GM23338 (cell line): ENCODE results near the gene IGF2BP2. TPM values are rescaled to one million over a fixed set of nuclear protein-coding genes. Genes with fewer than 3 reads are reported as not detected.

ENCODE experiments used
- ATAC-seq: fragments of 200-7000 bp; cut with Tn5 transposase; 3 replicates; pipeline ENCODE4 v1.9.1; 2020
- DNase-seq: peaks from one replicate; pipeline ENCODE4 v3.0.0-alpha.2; 2015; ENCODE audit warnings: low spot score
- H2AFZ ChIP-seq: fragments of 200-600 bp; sonication (generic); 2 replicates; pipeline ENCODE4 v1.8.0; 2016; ENCODE audit warnings: antibody characterized with exemption, mild to moderate bottlenecking, moderate library complexity
- H3F3A ChIP-seq: fragments of 200-600 bp; sonication (generic); replicated peaks from 2 replicates; pipeline ENCODE4 v1.8.0; 2017; ENCODE audit warnings: antibody characterized with exemption, mixed run types, low read depth
- H3K27ac ChIP-seq: fragments of 200-600 bp; sonication (generic); 2 replicates; pipeline ENCODE4 v1.6.1; 2016; ENCODE audit warnings: low read depth
- H3K27me3 ChIP-seq: fragments of 200-600 bp; sonication (generic); 2 replicates; pipeline ENCODE4 v1.8.0; 2016; ENCODE audit warnings: mild to moderate bottlenecking, mixed run types, moderate library complexity; ENCODE audit not compliant: insufficient read depth
- H3K36me3 ChIP-seq: fragments of 200-600 bp; sonication (generic); 2 replicates; pipeline ENCODE4 v1.8.0; 2016; ENCODE audit warnings: mild to moderate bottlenecking; ENCODE audit not compliant: insufficient read depth
- H3K4me1 ChIP-seq: fragments of 200-600 bp; sonication (generic); 2 replicates; pipeline ENCODE4 v1.8.0; 2016; ENCODE audit warnings: mild to moderate bottlenecking, moderate library complexity; ENCODE audit not compliant: insufficient read depth
- H3K4me2 ChIP-seq: fragments of 200-600 bp; sonication (generic); 2 replicates; pipeline ENCODE4 v1.7.1; 2017; ENCODE audit warnings: mixed run types
- H3K4me3 ChIP-seq: fragments of 200-600 bp; sonication (generic); 2 replicates; pipeline ENCODE4 v1.6.1; 2016; ENCODE audit warnings: mixed run types
- H3K79me2 ChIP-seq: fragments of 200-600 bp; sonication (generic); replicated peaks from 2 replicates; pipeline ENCODE4 v1.8.0; 2017; ENCODE audit warnings: mild to moderate bottlenecking; ENCODE audit not compliant: insufficient read depth
- H3K9me2 ChIP-seq: fragments of 200-600 bp; sonication (generic); 2 replicates; pipeline ENCODE4 v1.8.0; 2017; ENCODE audit not compliant: insufficient read depth
- H4K20me1 ChIP-seq: fragments of 200-600 bp; sonication (generic); replicated peaks from 2 replicates; pipeline ENCODE4 v1.8.0; 2017; ENCODE audit warnings: mild to moderate bottlenecking; ENCODE audit not compliant: insufficient read depth
- H3K27ac Mint-ChIP-seq: 2 replicates; pipeline ENCODE4 v1.8.0; 2020; ENCODE audit warnings: inconsistent platforms, mild to moderate bottlenecking, moderate library complexity, mixed read lengths
- H3K27me3 Mint-ChIP-seq: 3 replicates; pipeline ENCODE4 v1.8.0; 2022; ENCODE audit warnings: low read depth, mild to moderate bottlenecking, moderate library complexity, mixed read lengths, inconsistent platforms; ENCODE audit not compliant: insufficient read depth, poor library complexity
- H3K36me3 Mint-ChIP-seq: 3 replicates; pipeline ENCODE4 v1.8.0; 2021; ENCODE audit warnings: low read depth, mild to moderate bottlenecking, inconsistent platforms, moderate library complexity, mixed read lengths
- H3K4me1 Mint-ChIP-seq: 3 replicates; pipeline ENCODE4 v1.8.0; 2020; ENCODE audit warnings: mild to moderate bottlenecking, inconsistent platforms, mixed read lengths
- H3K4me3 Mint-ChIP-seq: 3 replicates; pipeline ENCODE4 v1.8.0; 2021; ENCODE audit warnings: moderate library complexity, mild to moderate bottlenecking, inconsistent platforms, mixed read lengths
- H3K9me3 Mint-ChIP-seq: 3 replicates; pipeline ENCODE4 v1.8.0; 2020; ENCODE audit warnings: moderate library complexity, mild to moderate bottlenecking, inconsistent platforms, mixed read lengths
- CREB1 ChIP-seq: fragments of 250-450 bp; sonication (Bioruptor Pico); IDR thresholded peaks from 2 replicates; pipeline ENCODE4 v1.5.0; 2020; ENCODE audit warnings: low read depth, mild to moderate bottlenecking, moderate library complexity
- EZH2 ChIP-seq: fragments of 200-600 bp; sonication (generic); IDR thresholded peaks from one replicate; pipeline ENCODE4 v1.8.0; 2017; ENCODE audit warnings: antibody characterized with exemption, mild to moderate bottlenecking, low read depth; ENCODE audit not compliant: unreplicated experiment
- EZH2phosphoT487 ChIP-seq: fragments of 200-600 bp; sonication (generic); IDR thresholded peaks from one replicate; pipeline ENCODE4 v1.8.1; 2018; ENCODE audit warnings: antibody characterized with exemption; ENCODE audit not compliant: unreplicated experiment
- JUNB ChIP-seq: IDR thresholded peaks from one replicate; pipeline ENCODE4 v1.6.1; 2016; ENCODE audit warnings: antibody characterized with exemption; ENCODE audit not compliant: unreplicated experiment
- NANOG ChIP-seq: IDR thresholded peaks from 2 replicates; pipeline ENCODE4 v1.6.1; 2016; ENCODE audit warnings: antibody characterized with exemption, borderline replicate concordance
- POLR2AphosphoS5 ChIP-seq: IDR thresholded peaks from 2 replicates; pipeline ENCODE4 v1.6.1; 2016; ENCODE audit warnings: antibody characterized with exemption, low read depth
- STAT1 ChIP-seq: IDR thresholded peaks from one replicate; pipeline ENCODE4 v1.6.1; 2016; ENCODE audit warnings: antibody characterized with exemption; ENCODE audit not compliant: unreplicated experiment
- ZNF114 ChIP-seq: fragments of 250-450 bp; sonication (Bioruptor Pico); IDR thresholded peaks from 2 replicates; pipeline ENCODE4 v1.5.0; 2020; ENCODE audit warnings: mild to moderate bottlenecking, moderate library complexity
- ZNF331 ChIP-seq: fragments of 250-450 bp; sonication (Bioruptor Pico); IDR thresholded peaks from 2 replicates; pipeline ENCODE4 v1.5.0; 2020; ENCODE audit warnings: low read depth, mild to moderate bottlenecking, moderate library complexity
- polyA plus RNA-seq: library from polyadenylated mRNA; unstranded; fragments of >200 nt; fragmentation: Nextera tagmentation; extraction: Ambion mirVana; gene quantifications from 2 replicates; pipeline ENCODE4 v1.2.1, GENCODE V29; 2016
- total RNA-seq: library from RNA; depleted of rRNA; stranded (reverse); fragments of >200 nt; shearing (Covaris generic); gene quantifications from 2 replicates; pipeline ENCODE4 v1.2.3, GENCODE V29; 2014
- TF ChIP-seq, protein P1 (sequence below): fragments of 250-450 bp; sonication (Bioruptor Pico); IDR thresholded peaks from 2 replicates; pipeline ENCODE4 v1.5.0; 2020; ENCODE audit warnings: mild to moderate bottlenecking, moderate library complexity
- TF ChIP-seq, protein P2 (sequence below): IDR thresholded peaks from one replicate; pipeline ENCODE4 v1.6.1; 2018; ENCODE audit warnings: antibody characterized with exemption; ENCODE audit not compliant: unreplicated experiment
- TF ChIP-seq, protein P3 (sequence below), 2 experiments: fragments of 200-600 bp in 1 of 2; sonication (generic) in 1 of 2; conservative IDR thresholded peaks; 2 replicates each; pipeline versions ENCODE4 v1.5.1 to v1.6.1; 2016 to 2017; ENCODE audit warnings: antibody characterized with exemption in 2 of 2, low read depth in 2 of 2, mild to moderate bottlenecking in 2 of 2, moderate library complexity in 1 of 2
- TF ChIP-seq, protein P4 (sequence below): IDR thresholded peaks from 2 replicates; pipeline ENCODE4 v1.6.1; 2016; ENCODE audit warnings: antibody characterized with exemption

IGF2BP2 gene
- total and polyA plus RNA-seq, 2 experiments from 2014 or later = 82.9 to 84.5 TPM

DNA sequence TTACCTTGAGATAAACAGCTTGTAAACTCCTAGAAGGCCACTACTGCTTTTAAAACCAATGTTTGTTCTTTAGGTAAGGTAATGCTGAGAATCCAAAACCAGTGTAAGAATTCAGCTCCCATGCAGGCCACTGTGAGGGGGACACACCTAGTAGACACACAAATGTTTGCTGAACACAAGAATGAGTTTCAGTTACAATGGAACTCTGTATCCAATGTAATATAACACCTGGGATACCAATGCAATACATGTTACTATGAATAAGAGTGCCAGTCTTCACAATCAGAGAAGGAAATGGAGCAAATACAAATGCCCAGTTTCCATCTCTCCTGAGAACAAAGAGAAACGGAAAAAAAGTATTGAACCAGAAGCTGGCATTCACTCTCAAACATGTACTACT is 65.9 kb downstream of the IGF2BP2 start:
- no peak overlapping the region for H3K4me3 Mint-ChIP-seq
- no peak for DNase-seq
- H3K27ac ChIP-seq = no peak overlapping the region
- H3K4me1 Mint-ChIP-seq = peaks cover 71% of the 10 kb centered on the region
- peaks cover 15% of the 10 kb centered on the region for H3K27me3 Mint-ChIP-seq
- peaks cover 3% of the 10 kb centered on the region; the same call in 1 of the 2 replicates for H3K36me3 ChIP-seq
- peaks cover 5% of the 10 kb centered on the region; the same call in 1 of the 2 replicates for H3F3A ChIP-seq
- peaks cover 26% of the 10 kb centered on the region for H3K9me3 Mint-ChIP-seq
- H3K79me2 ChIP-seq = peaks cover 98% of the 10 kb centered on the region
- no peak overlapping the region for H2AFZ ChIP-seq
- peaks cover 68% of the 10 kb centered on the region for H3K4me1 ChIP-seq
- peaks cover 44% of the 10 kb centered on the region for H3K36me3 Mint-ChIP-seq
- H3K27me3 ChIP-seq = no peaks in the 10 kb centered on the region
- no peak for ATAC-seq
- H3K9me2 ChIP-seq = peaks cover 6% of the 10 kb centered on the region; the same call in 1 of the 2 replicates
- 0 out of 2 replicates have a peak overlapping the region, but pooled peaks have one; percentile 15 for H3K4me2 ChIP-seq
- peaks cover 24% of the 10 kb centered on the region for H4K20me1 ChIP-seq
- no peak overlapping the region for H3K27ac Mint-ChIP-seq
- no peak for TF ChIP-seq EZH2phosphoT487
- TF ChIP-seq POLR2AphosphoS5 = no peak
- no peak for TF ChIP-seq EZH2
- TF ChIP-seq ZNF114 (CRISPR knock-in tag) = no peak
- TF ChIP-seq, protein P1, sequence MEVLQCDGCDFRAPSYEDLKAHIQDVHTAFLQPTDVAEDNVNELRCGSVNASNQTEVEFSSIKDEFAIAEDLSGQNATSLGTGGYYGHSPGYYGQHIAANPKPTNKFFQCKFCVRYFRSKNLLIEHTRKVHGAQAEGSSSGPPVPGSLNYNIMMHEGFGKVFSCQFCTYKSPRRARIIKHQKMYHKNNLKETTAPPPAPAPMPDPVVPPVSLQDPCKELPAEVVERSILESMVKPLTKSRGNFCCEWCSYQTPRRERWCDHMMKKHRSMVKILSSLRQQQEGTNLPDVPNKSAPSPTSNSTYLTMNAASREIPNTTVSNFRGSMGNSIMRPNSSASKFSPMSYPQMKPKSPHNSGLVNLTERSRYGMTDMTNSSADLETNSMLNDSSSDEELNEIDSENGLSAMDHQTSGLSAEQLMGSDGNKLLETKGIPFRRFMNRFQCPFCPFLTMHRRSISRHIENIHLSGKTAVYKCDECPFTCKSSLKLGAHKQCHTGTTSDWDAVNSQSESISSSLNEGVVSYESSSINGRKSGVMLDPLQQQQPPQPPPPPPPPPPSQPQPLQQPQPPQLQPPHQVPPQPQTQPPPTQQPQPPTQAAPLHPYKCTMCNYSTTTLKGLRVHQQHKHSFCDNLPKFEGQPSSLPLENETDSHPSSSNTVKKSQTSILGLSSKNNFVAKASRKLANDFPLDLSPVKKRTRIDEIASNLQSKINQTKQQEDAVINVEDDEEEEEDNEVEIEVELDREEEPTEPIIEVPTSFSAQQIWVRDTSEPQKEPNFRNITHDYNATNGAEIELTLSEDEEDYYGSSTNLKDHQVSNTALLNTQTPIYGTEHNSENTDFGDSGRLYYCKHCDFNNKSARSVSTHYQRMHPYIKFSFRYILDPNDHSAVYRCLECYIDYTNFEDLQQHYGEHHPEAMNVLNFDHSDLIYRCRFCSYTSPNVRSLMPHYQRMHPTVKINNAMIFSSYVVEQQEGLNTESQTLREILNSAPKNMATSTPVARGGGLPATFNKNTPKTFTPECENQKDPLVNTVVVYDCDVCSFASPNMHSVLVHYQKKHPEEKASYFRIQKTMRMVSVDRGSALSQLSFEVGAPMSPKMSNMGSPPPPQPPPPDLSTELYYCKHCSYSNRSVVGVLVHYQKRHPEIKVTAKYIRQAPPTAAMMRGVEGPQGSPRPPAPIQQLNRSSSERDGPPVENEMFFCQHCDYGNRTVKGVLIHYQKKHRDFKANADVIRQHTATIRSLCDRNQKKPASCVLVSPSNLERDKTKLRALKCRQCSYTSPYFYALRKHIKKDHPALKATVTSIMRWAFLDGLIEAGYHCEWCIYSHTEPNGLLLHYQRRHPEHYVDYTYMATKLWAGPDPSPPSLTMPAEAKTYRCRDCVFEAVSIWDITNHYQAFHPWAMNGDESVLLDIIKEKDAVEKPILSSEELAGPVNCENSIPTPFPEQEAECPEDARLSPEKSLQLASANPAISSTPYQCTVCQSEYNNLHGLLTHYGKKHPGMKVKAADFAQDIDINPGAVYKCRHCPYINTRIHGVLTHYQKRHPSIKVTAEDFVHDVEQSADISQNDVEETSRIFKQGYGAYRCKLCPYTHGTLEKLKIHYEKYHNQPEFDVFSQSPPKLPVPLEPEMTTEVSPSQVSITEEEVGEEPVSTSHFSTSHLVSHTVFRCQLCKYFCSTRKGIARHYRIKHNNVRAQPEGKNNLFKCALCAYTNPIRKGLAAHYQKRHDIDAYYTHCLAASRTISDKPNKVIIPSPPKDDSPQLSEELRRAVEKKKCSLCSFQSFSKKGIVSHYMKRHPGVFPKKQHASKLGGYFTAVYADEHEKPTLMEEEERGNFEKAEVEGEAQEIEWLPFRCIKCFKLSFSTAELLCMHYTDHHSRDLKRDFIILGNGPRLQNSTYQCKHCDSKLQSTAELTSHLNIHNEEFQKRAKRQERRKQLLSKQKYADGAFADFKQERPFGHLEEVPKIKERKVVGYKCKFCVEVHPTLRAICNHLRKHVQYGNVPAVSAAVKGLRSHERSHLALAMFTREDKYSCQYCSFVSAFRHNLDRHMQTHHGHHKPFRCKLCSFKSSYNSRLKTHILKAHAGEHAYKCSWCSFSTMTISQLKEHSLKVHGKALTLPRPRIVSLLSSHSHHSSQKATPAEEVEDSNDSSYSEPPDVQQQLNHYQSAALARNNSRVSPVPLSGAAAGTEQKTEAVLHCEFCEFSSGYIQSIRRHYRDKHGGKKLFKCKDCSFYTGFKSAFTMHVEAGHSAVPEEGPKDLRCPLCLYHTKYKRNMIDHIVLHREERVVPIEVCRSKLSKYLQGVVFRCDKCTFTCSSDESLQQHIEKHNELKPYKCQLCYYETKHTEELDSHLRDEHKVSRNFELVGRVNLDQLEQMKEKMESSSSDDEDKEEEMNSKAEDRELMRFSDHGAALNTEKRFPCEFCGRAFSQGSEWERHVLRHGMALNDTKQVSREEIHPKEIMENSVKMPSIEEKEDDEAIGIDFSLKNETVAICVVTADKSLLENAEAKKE (CRISPR knock-in tag) = no peak
- no peak for TF ChIP-seq CREB1 (CRISPR knock-in tag)
- TF ChIP-seq, protein P2, sequence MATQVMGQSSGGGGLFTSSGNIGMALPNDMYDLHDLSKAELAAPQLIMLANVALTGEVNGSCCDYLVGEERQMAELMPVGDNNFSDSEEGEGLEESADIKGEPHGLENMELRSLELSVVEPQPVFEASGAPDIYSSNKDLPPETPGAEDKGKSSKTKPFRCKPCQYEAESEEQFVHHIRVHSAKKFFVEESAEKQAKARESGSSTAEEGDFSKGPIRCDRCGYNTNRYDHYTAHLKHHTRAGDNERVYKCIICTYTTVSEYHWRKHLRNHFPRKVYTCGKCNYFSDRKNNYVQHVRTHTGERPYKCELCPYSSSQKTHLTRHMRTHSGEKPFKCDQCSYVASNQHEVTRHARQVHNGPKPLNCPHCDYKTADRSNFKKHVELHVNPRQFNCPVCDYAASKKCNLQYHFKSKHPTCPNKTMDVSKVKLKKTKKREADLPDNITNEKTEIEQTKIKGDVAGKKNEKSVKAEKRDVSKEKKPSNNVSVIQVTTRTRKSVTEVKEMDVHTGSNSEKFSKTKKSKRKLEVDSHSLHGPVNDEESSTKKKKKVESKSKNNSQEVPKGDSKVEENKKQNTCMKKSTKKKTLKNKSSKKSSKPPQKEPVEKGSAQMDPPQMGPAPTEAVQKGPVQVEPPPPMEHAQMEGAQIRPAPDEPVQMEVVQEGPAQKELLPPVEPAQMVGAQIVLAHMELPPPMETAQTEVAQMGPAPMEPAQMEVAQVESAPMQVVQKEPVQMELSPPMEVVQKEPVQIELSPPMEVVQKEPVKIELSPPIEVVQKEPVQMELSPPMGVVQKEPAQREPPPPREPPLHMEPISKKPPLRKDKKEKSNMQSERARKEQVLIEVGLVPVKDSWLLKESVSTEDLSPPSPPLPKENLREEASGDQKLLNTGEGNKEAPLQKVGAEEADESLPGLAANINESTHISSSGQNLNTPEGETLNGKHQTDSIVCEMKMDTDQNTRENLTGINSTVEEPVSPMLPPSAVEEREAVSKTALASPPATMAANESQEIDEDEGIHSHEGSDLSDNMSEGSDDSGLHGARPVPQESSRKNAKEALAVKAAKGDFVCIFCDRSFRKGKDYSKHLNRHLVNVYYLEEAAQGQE = no peak
- no peak for TF ChIP-seq STAT1
- TF ChIP-seq NANOG = no peak
- no peak for TF ChIP-seq JUNB
- no peak for TF ChIP-seq ZNF331 (CRISPR knock-in tag)
- TF ChIP-seq, protein P3, sequence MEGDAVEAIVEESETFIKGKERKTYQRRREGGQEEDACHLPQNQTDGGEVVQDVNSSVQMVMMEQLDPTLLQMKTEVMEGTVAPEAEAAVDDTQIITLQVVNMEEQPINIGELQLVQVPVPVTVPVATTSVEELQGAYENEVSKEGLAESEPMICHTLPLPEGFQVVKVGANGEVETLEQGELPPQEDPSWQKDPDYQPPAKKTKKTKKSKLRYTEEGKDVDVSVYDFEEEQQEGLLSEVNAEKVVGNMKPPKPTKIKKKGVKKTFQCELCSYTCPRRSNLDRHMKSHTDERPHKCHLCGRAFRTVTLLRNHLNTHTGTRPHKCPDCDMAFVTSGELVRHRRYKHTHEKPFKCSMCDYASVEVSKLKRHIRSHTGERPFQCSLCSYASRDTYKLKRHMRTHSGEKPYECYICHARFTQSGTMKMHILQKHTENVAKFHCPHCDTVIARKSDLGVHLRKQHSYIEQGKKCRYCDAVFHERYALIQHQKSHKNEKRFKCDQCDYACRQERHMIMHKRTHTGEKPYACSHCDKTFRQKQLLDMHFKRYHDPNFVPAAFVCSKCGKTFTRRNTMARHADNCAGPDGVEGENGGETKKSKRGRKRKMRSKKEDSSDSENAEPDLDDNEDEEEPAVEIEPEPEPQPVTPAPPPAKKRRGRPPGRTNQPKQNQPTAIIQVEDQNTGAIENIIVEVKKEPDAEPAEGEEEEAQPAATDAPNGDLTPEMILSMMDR (conservative IDR thresholded peaks at IDR 0.05; ENCODE audit: low read depth in 2 of 2) = no peak
- TF ChIP-seq, protein P4, sequence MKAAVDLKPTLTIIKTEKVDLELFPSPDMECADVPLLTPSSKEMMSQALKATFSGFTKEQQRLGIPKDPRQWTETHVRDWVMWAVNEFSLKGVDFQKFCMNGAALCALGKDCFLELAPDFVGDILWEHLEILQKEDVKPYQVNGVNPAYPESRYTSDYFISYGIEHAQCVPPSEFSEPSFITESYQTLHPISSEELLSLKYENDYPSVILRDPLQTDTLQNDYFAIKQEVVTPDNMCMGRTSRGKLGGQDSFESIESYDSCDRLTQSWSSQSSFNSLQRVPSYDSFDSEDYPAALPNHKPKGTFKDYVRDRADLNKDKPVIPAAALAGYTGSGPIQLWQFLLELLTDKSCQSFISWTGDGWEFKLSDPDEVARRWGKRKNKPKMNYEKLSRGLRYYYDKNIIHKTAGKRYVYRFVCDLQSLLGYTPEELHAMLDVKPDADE = no peak
- H3K4me3 ChIP-seq = no peak overlapping the region
